ENCODE data around the gene TTI1. TPM values are rescaled to one million over a fixed set of nuclear protein-coding genes. Genes with fewer than 3 reads are reported as not detected.

Gene TTI1
- total and polyA plus RNA-seq, 2 of the 13 experiments (the other 11 are each of a cell fraction or from before 2014, with no cell fraction given) = 22.9 to 39.8 TPM

DNA sequence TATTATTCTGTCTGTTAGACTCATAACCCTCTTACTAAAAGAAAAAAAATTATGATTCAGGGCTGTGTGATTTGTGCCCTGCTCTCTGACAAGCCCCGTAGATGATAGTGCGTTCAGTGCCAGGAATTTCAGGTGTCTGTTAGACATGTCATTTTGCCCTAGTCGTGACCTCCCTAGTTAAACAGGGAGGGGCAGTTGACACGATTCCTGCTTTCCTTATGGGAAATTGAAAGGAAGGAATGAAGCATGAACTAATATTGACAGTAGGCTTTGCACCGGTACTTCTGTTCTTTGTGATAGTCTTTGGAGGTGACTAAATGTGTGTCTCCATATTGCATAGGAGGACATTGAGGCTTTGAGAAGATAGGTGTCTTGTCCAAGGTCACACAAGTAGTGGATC lies 26.6 kb upstream of the TTI1 start:
- peaks cover 17% of the 10 kb centered on the region for H3K4me1 ChIP-seq (ENCODE audit: insufficient read depth, low read length)
- peaks cover 10% of the 10 kb centered on the region for H3K79me2 ChIP-seq (ENCODE audit: insufficient read depth, low read length)
- H3K4me3 ChIP-seq (replicated peaks in 1 of 3; ENCODE audit: insufficient read depth in 1 of 3, low read depth in 2 of 3, low read length in 3 of 3) = no peak overlapping the region
- ATAC-seq (peak; percentile 13; the same call in 2 of the 3 replicates), FAIRE-seq (peak; percentile 65), DNase-seq (ENCODE audit: low spot score) (peak; percentile 93)
- H4K20me1 ChIP-seq (ENCODE audit: insufficient read depth, low read length) = peaks cover 22% of the 10 kb centered on the region
- BruUV-seq (replicated peaks) = no TSS peak
- POLR2A ChIA-PET = interaction anchor here (1.6 kb wide), 1 partner anchor 84 kb away, joined by 3 read pairs; no protein-coding TSS in a partner anchor
- no peaks in the 10 kb centered on the region for H3K9me3 ChIP-seq (ENCODE audit: low read length)
- no peak overlapping the region for H3K27ac ChIP-seq (ENCODE audit: extremely low read length, insufficient read depth, low read length)
- CTCF ChIA-PET (ENCODE audit: low intra/inter-chr PET ratio, low total read pairs) = interaction anchor here (1.1 to 6.1 kb wide), 2 partner anchors 14 to 162 kb away, joined by 3 to 140 read pairs; no protein-coding TSS in a partner anchor
- no peaks in the 10 kb centered on the region for H3K27me3 ChIP-seq (ENCODE audit: control insufficient read depth in 1 of 2, insufficient read depth in 2 of 2, low read length in 2 of 2)
- in situ Hi-C loops (cut with HindIII; ENCODE audit: extremely low pct_ligation_motif_present, low pct_unique_long_range_greater_than_20kb) = loop anchor here (5.0 to 25.0 kb wide), 4 partner anchors 107 to 352 kb away; partner anchors contain the start of gene TGM2
- H3K4me2 ChIP-seq (ENCODE audit: low read depth, low read length) = no peak overlapping the region
- 42% methylated on average over 5 of the region's 5 CpGs for WGBS (ENCODE audit: low lambda C conversion rate)
- intact Hi-C loops (cut with micrococcal nuclease; ENCODE audit: unreplicated experiment) = loop anchor here (5.0 kb wide), 1 partner anchor 232 kb away; no protein-coding TSS in a partner anchor
- no peak overlapping the region for H2AFZ ChIP-seq (ENCODE audit: low read length)
- H3K9ac ChIP-seq (ENCODE audit: insufficient read depth, low read depth, low read length) = no peak overlapping the region
- H3K36me3 ChIP-seq (replicated peaks in 1 of 2; ENCODE audit: control insufficient read depth in 1 of 2, insufficient read depth in 2 of 2, low read length in 2 of 2) = peaks cover 44 to 92% of the 10 kb centered on the region in 2 experiments
- TF ChIP-seq TSC22D2 (CRISPR knock-in tag; IDR thresholded peaks at IDR 0.05; ENCODE audit: borderline replicate concordance) (no peak), SIX4 (CRISPR knock-in tag; IDR thresholded peaks at IDR 0.05) (peak; percentile 85), FOXM1 (CRISPR knock-in tag; IDR thresholded peaks at IDR 0.05) (no peak), MTF1 (CRISPR knock-in tag; IDR thresholded peaks at IDR 0.05) (no peak), AKAP8 (CRISPR knock-in tag; IDR thresholded peaks at IDR 0.05) (no peak), ZNF414 (CRISPR knock-in tag; IDR thresholded peaks at IDR 0.05) (no peak), ZNF790 (CRISPR knock-in tag; IDR thresholded peaks at IDR 0.05; ENCODE audit: borderline replicate concordance) (no peak), ZNF616 (CRISPR knock-in tag; IDR thresholded peaks at IDR 0.05; ENCODE audit: low read depth) (no peak), ZNF629 (CRISPR knock-in tag; conservative IDR thresholded peaks at IDR 0.05) (no peak), ZNF569 (CRISPR knock-in tag; IDR thresholded peaks at IDR 0.05; ENCODE audit: borderline replicate concordance) (no peak), HMGXB4 (CRISPR knock-in tag; IDR thresholded peaks at IDR 0.05; ENCODE audit: borderline replicate concordance in 1 of 2, low read depth in 1 of 2) (no peak), ZNF18 (CRISPR knock-in tag; IDR thresholded peaks at IDR 0.05; ENCODE audit: insufficient replicate concordance) (no peak), ADNP (CRISPR knock-in tag; IDR thresholded peaks at IDR 0.05) (no peak), ZNF501 (CRISPR knock-in tag; IDR thresholded peaks at IDR 0.05) (no peak), POLR2AphosphoS5 (IDR thresholded peaks at IDR 0.05; ENCODE audit: low read depth, low read length) (no peak), FOXK2 (IDR thresholded peaks at IDR 0.05) (no peak), CEBPG (CRISPR knock-in tag; IDR thresholded peaks at IDR 0.05) (peak; percentile 49), CCDC6 (CRISPR knock-in tag; IDR thresholded peaks at IDR 0.05) (no peak), ISX (CRISPR knock-in tag; conservative IDR thresholded peaks at IDR 0.05) (no peak)
- TF ChIP-seq, protein P1, sequence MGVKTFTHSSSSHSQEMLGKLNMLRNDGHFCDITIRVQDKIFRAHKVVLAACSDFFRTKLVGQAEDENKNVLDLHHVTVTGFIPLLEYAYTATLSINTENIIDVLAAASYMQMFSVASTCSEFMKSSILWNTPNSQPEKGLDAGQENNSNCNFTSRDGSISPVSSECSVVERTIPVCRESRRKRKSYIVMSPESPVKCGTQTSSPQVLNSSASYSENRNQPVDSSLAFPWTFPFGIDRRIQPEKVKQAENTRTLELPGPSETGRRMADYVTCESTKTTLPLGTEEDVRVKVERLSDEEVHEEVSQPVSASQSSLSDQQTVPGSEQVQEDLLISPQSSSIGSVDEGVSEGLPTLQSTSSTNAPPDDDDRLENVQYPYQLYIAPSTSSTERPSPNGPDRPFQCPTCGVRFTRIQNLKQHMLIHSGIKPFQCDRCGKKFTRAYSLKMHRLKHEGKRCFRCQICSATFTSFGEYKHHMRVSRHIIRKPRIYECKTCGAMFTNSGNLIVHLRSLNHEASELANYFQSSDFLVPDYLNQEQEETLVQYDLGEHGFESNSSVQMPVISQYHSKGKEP (CRISPR knock-in tag; IDR thresholded peaks at IDR 0.05) = no peak

All from HepG2 (cell line).